ENCODE data around the gene EML5. TPM values are rescaled to one million over a fixed set of nuclear protein-coding genes. Genes with fewer than 3 reads are reported as not detected.

The EML5 gene
- total RNA-seq, 2 experiments from 2014 or later: 2.8 to 3.1 TPM

GRCh38 chr14:88669346-88669745 lies 123.4 kb downstream of the EML5 start:
- intact Hi-C loops (cut with DNase I, micrococcal nuclease): loop anchor here in 1 of 2 experiments (2.0 to 10.0 kb wide), 3 partner anchors 199 to 1248 kb away; no protein-coding TSS in a partner anchor
- Mint-ChIP-seq H3K27me3 (no peaks in the 10 kb centered on the region), H3K4me1 (ENCODE audit: low read depth) (no peaks in the 10 kb centered on the region), H3K36me3 (ENCODE audit: low read depth) (peaks cover 38% of the 10 kb centered on the region), H3K4me3 (no peak overlapping the region), H3K27ac (no peak overlapping the region), H3K9me3 (peaks cover 6% of the 10 kb centered on the region)
- H3K27ac ChIP-seq (ENCODE audit: low read depth in 1 of 2, low read length in 2 of 2): no peak overlapping the region
- ChIA-PET POLR2A (no interaction called here), CTCF (no interaction called here)
- TF ChIP-seq CTCF (IDR thresholded peaks at IDR 0.05): no peak
- H3K27me3 ChIP-seq (ENCODE audit: control insufficient read depth in 1 of 2, insufficient read depth in 2 of 2, low read length in 2 of 2): no peaks in the 10 kb centered on the region
- peaks cover 4% of the 10 kb centered on the region for H3K4me1 ChIP-seq (ENCODE audit: insufficient read depth, low read length)
- H3K4me3 ChIP-seq (ENCODE audit: low read length): no peak overlapping the region
- no peaks in the 10 kb centered on the region for H3K9me3 ChIP-seq (ENCODE audit: control insufficient read depth in 1 of 2, insufficient read depth in 1 of 2, low read length in 2 of 2)
- ATAC-seq (ENCODE audit: poor library complexity) (no peak), DNase-seq (no peak)
- H3K36me3 ChIP-seq (ENCODE audit: insufficient read depth, low read length): no peaks in the 10 kb centered on the region

GRCh38 chr14:88668448-88669116 lies 124.2 kb downstream of the EML5 start:
- DNase-seq (peak in 1 of 14 experiments; percentile 3), ATAC-seq (ENCODE audit: poor library complexity) (no peak)
- Histone ChIP-seq H3K27me3 (ENCODE audit: control insufficient read depth in 1 of 2, insufficient read depth in 2 of 2, low read length in 2 of 2) (no peaks in the 10 kb centered on the region), H3K4me1 (ENCODE audit: insufficient read depth, low read length) (peaks cover 4% of the 10 kb centered on the region), H3K9me3 (ENCODE audit: control insufficient read depth in 1 of 2, insufficient read depth in 1 of 2, low read length in 2 of 2) (no peaks in the 10 kb centered on the region), H3K36me3 (ENCODE audit: insufficient read depth, low read length) (no peaks in the 10 kb centered on the region), H3K27ac (ENCODE audit: low read depth in 1 of 2, low read length in 2 of 2) (no peak overlapping the region), H3K4me3 (ENCODE audit: low read length) (no peak overlapping the region)
- Mint-ChIP-seq H3K4me3 (no peak overlapping the region), H3K27me3 (no peaks in the 10 kb centered on the region), H3K27ac (no peak overlapping the region), H3K36me3 (ENCODE audit: low read depth) (peaks cover 32% of the 10 kb centered on the region), H3K4me1 (ENCODE audit: low read depth) (no peaks in the 10 kb centered on the region), H3K9me3 (peaks cover 6% of the 10 kb centered on the region)
- intact Hi-C loops (cut with DNase I, micrococcal nuclease): loop anchor here in 1 of 2 experiments (2.0 to 10.0 kb wide), 3 partner anchors 200 to 1249 kb away; no protein-coding TSS in a partner anchor
- ChIA-PET POLR2A (no interaction called here), CTCF (interaction anchor here (1.5 to 1.7 kb wide), 2 partner anchors 188 to 358 kb away, joined by 3 read pairs; no protein-coding TSS in a partner anchor)
- no peak for TF ChIP-seq CTCF (IDR thresholded peaks at IDR 0.05)

- Mint-ChIP-seq H3K4me1 (ENCODE audit: low read depth) (no peaks in the 10 kb centered on the region), H3K9me3 (peaks cover 6% of the 10 kb centered on the region), H3K27me3 (no peaks in the 10 kb centered on the region), H3K36me3 (ENCODE audit: low read depth) (peaks cover 23% of the 10 kb centered on the region), H3K4me3 (no peak overlapping the region), H3K27ac (no peak overlapping the region)
- H3K27me3 ChIP-seq (ENCODE audit: control insufficient read depth in 1 of 2, insufficient read depth in 2 of 2, low read length in 2 of 2): no peaks in the 10 kb centered on the region
- H3K36me3 ChIP-seq (ENCODE audit: insufficient read depth, low read length): no peaks in the 10 kb centered on the region
- ChIA-PET POLR2A (interaction anchor here (1.0 kb wide), 1 partner anchor 75 kb away, joined by 3 read pairs; no protein-coding TSS in a partner anchor), CTCF (interaction anchor here (0.7 to 1.7 kb wide), 11 partner anchors 10 to 359 kb away, joined by 3 to 7 read pairs (median 3); no protein-coding TSS in a partner anchor)
- peak in 13 of 14 experiments; percentile 2 to 79 (median 32) for DNase-seq
- intact Hi-C loops (cut with DNase I, micrococcal nuclease): loop anchor here (1.0 to 10.0 kb wide), 5 partner anchors 201 to 1250 kb away; no protein-coding TSS in a partner anchor
- no peaks in the 10 kb centered on the region for H3K9me3 ChIP-seq (ENCODE audit: control insufficient read depth in 1 of 2, insufficient read depth in 1 of 2, low read length in 2 of 2)
- ATAC-seq (ENCODE audit: poor library complexity): peak; percentile 65
- H3K27ac ChIP-seq (ENCODE audit: low read depth in 1 of 2, low read length in 2 of 2): no peak overlapping the region
- peaks cover 4% of the 10 kb centered on the region for H3K4me1 ChIP-seq (ENCODE audit: insufficient read depth, low read length)
- no peak overlapping the region for H3K4me3 ChIP-seq (ENCODE audit: low read length)
- peak; percentile 81 for TF ChIP-seq CTCF (IDR thresholded peaks at IDR 0.05)
These were observed 125.0 kb downstream of the EML5 start for GRCh38 chr14:88667555-88668273.
